GM12878 (cell line): ENCODE data around the gene SCRT2. TPM values are rescaled to one million over a fixed set of nuclear protein-coding genes. Genes with fewer than 3 reads are reported as not detected.

Experiments used
- ATAC-seq: fragments of 200-7000 bp; cut with Tn5 transposase; 3 replicates; pipeline ENCODE4 v1.9.1; 2020; ENCODE audit warnings: mild to moderate bottlenecking, moderate library complexity
- BruUV-seq: library from RNA; stranded (reverse); fragments of 400-500 nt; replicated peaks from 2 replicates; lab custom pipeline; 2021; lab: Mats Ljungman, UMichigan
- CTCF ChIA-PET: fragments of 300-600 bp; sonication (Branson Sonifier 250); formaldehyde crosslinking; extraction: SDS; loops from one replicate; lab custom pipeline; 2021; ENCODE audit warnings: inconsistent platforms; lab: Yijun Ruan, JAX
- POLR2A ChIA-PET: fragments of 350-600 bp; formaldehyde crosslinking; extraction: SDS; loops from one replicate; lab custom pipeline; 2021; ENCODE audit warnings: inconsistent platforms; lab: Charles Lee
- RAD21 ChIA-PET: fragments of 300-600 bp; sonication (Branson Sonifier 250); formaldehyde crosslinking; loops from one replicate; lab custom pipeline; 2023; ENCODE audit warnings: antibody characterized with exemption; ENCODE audit not compliant: unreplicated experiment; lab: Charles Lee
- SMC1A ChIA-PET: fragments of 300-600 bp; sonication (Branson Sonifier 250); formaldehyde crosslinking; loops from one replicate; lab custom pipeline; 2023; ENCODE audit not compliant: unreplicated experiment, uncharacterized antibody; lab: Charles Lee
- DNase-seq: peaks from one replicate; pipeline ENCODE4 v3.0.0-alpha.2; 2011; ENCODE audit warnings: low read depth, low spot score
- FAIRE-seq: peaks from 3 replicates; lab custom pipeline; 2011; peaks lifted over from hg19 to GRCh38; lab: Jason Lieb, UNC
- H2AFZ ChIP-seq: 2 replicates; pipeline ENCODE4 v1.6.0; 2011; ENCODE audit warnings: low read depth, low read length, control low read depth; ENCODE audit not compliant: control insufficient read depth
- H3K27ac ChIP-seq: 2 replicates; pipeline ENCODE4 v1.5.1; 2011; ENCODE audit warnings: control low read depth; ENCODE audit not compliant: control insufficient read depth, insufficient read depth
- H3K27me3 ChIP-seq, 2 experiments: replicated peaks in 1 of 2; 2 replicates each; pipeline versions ENCODE4 v1.6.0 to v1.6.1; 2011; ENCODE audit warnings: low read length in 1 of 2; ENCODE audit not compliant: control insufficient read depth in 2 of 2, insufficient read depth in 2 of 2
- H3K36me3 ChIP-seq, 2 experiments: 2 replicates each; pipeline ENCODE4 v1.5.1; 2011; ENCODE audit warnings: low read length in 1 of 2; ENCODE audit not compliant: control insufficient read depth in 2 of 2, insufficient read depth in 2 of 2
- H3K4me1 ChIP-seq: 2 replicates; pipeline ENCODE4 v1.6.1; 2011; ENCODE audit warnings: mild to moderate bottlenecking, low read length, moderate library complexity, mixed read lengths; ENCODE audit not compliant: control insufficient read depth, insufficient read depth
- H3K4me2 ChIP-seq: 2 replicates; pipeline ENCODE4 v1.6.0; 2011; ENCODE audit warnings: control low read depth; ENCODE audit not compliant: control insufficient read depth, insufficient read depth
- H3K4me3 ChIP-seq: fragments of 200-600 bp; sonication (generic); 2 replicates; pipeline ENCODE4 v1.5.1; 2016
- H3K79me2 ChIP-seq: 2 replicates; pipeline ENCODE4 v1.6.0; 2011; ENCODE audit warnings: low read length; ENCODE audit not compliant: control insufficient read depth, insufficient read depth
- H3K9ac ChIP-seq: 2 replicates; pipeline ENCODE4 v1.8.0; 2011; ENCODE audit warnings: low read length, control low read depth, mixed read lengths; ENCODE audit not compliant: control insufficient read depth, insufficient read depth
- H3K9me3 ChIP-seq: replicated peaks from 3 replicates; pipeline ENCODE4 v1.5.1; 2011; ENCODE audit warnings: mild to moderate bottlenecking, low read length; ENCODE audit not compliant: control insufficient read depth, insufficient read depth
- H4K20me1 ChIP-seq: 2 replicates; pipeline ENCODE4 v1.6.0; 2011; ENCODE audit not compliant: control insufficient read depth, insufficient read depth
- HDAC6 ChIP-seq: fragments of 200-600 bp; sonication (generic); IDR thresholded peaks from one replicate; pipeline ENCODE4 v1.8.0; 2017; ENCODE audit warnings: antibody characterized with exemption; ENCODE audit not compliant: unreplicated experiment
- IKZF1 ChIP-seq: fragments of 450-650 bp; conservative IDR thresholded peaks from 2 replicates; pipeline ENCODE4 v1.6.1; 2017; ENCODE audit warnings: antibody characterized with exemption, mild to moderate bottlenecking
- IRF4 ChIP-seq: IDR thresholded peaks from 2 replicates; pipeline ENCODE4 v1.6.1; 2011; ENCODE audit warnings: low read depth, low read length
- KDM1A ChIP-seq: fragments of 200-600 bp; sonication (generic); IDR thresholded peaks from 2 replicates; pipeline ENCODE4 v1.6.1; 2016; ENCODE audit warnings: borderline replicate concordance
- PML ChIP-seq: IDR thresholded peaks from 2 replicates; pipeline ENCODE4 v1.6.1; 2012; ENCODE audit warnings: low read length, inconsistent platforms
- SIN3A ChIP-seq: IDR thresholded peaks from 2 replicates; pipeline ENCODE4 v1.6.1; 2012; ENCODE audit warnings: low read depth, low read length, improper control_type of control experiment
- SMAD1 ChIP-seq: fragments of 450-650 bp; IDR thresholded peaks from 2 replicates; pipeline ENCODE4 v1.6.1; 2018; ENCODE audit warnings: mild to moderate bottlenecking, low read depth; ENCODE audit not compliant: partially characterized antibody
- SMARCA5 ChIP-seq: fragments of 450-650 bp; IDR thresholded peaks from 2 replicates; pipeline ENCODE4 v1.6.1; 2017; ENCODE audit warnings: mild to moderate bottlenecking
- SMC3 ChIP-seq: IDR thresholded peaks from 2 replicates; pipeline ENCODE4 v1.6.1; 2011; ENCODE audit warnings: low read length, improper control_type of control experiment, borderline replicate concordance
- SREBF1 ChIP-seq: IDR thresholded peaks from 2 replicates; pipeline ENCODE4 v1.6.1; 2012; ENCODE audit warnings: mild to moderate bottlenecking, low read length
- TAF1 ChIP-seq: IDR thresholded peaks from 2 replicates; pipeline ENCODE4 v1.6.1; 2011; ENCODE audit warnings: mild to moderate bottlenecking, low read depth, low read length, borderline replicate concordance
- YBX1 ChIP-seq: fragments of 450-650 bp; IDR thresholded peaks from 2 replicates; pipeline ENCODE4 v1.6.1; 2016; ENCODE audit warnings: antibody characterized with exemption
- ZSCAN29 ChIP-seq: fragments of 450-650 bp; IDR thresholded peaks from 2 replicates; pipeline ENCODE4 v1.6.1; 2017; ENCODE audit warnings: mild to moderate bottlenecking, moderate library complexity
- WGBS: methylation state at CpG from one replicate; pipeline ENCODE4 v1.1.6; 2016; ENCODE audit warnings: low lambda C conversion rate; ENCODE audit not compliant: insufficient replicate concordance, insufficient coverage; ENCODE audit errors: missing lambda C conversion rate; 5-methylcytosine and 5-hydroxymethylcytosine counted together
- in situ Hi-C: fragments of 300-500 bp; cut with MboI; formaldehyde crosslinking; loops from 9 replicates; pipeline ENCODE4 v1.14.3; 2018; ENCODE audit warnings: mixed read lengths
- intact Hi-C: fragments of 100-400 bp; cut with micrococcal nuclease; formaldehyde crosslinking; loops from one replicate; pipeline ENCODE4 v1.14.2; 2022; ENCODE audit not compliant: unreplicated experiment
- polyA plus RNA-seq, 11 experiments: library from polyadenylated mRNA; depleted of rRNA in 4 of 11; unstranded in 6 of 11; stranded (reverse) in 5 of 11; fragments of >200 nt; fragmentation: Nextera tagmentation in 4 of 11; fragmentation: Illumina TruSeq in 1 of 11; extraction: Ambion mirVana in 4 of 11; extraction: Trizol in 1 of 11; gene quantifications; 1 replicate in 1 of 11; 2 replicates in 10 of 11; pipeline versions ENCODE4 v1.2.1 to v1.2.3, GENCODE V29; 2011 to 2016; ENCODE audit warnings: inconsistent platforms in 2 of 11, missing spikeins in 2 of 11, low read depth in 1 of 11
- total RNA-seq, 4 experiments: library from RNA; depleted of rRNA in 3 of 4; stranded (reverse); fragments of >200 nt in 3 of 4; fragmentation: Illumina TruSeq in 1 of 4; extraction: Trizol in 1 of 4; gene quantifications; 2 replicates each; pipeline versions ENCODE4 v1.2.1 to v1.2.3, GENCODE V29; 2013 to 2021

The SCRT2 gene
- total and polyA plus RNA-seq, 10 of the 15 experiments (the other 5 are each of a cell fraction or from before 2014, with no cell fraction given): not detected

GRCh38 chr20:697826-698225, 22.2 kb upstream of the SCRT2 start:
- intact Hi-C loops (no loop called here), in situ Hi-C loops (no loop called here)
- ChIA-PET SMC1A (no interaction called here), POLR2A (no interaction called here), RAD21 (no interaction called here), CTCF (no interaction called here)
- no peak for ATAC-seq
- H3K4me2 ChIP-seq: no peak overlapping the region
- no peak overlapping the region for H3K4me3 ChIP-seq
- no TSS peak for BruUV-seq
- TF ChIP-seq PML (no peak), HDAC6 (no peak), TAF1 (no peak), IKZF1 (no peak), IRF4 (no peak), SREBF1 (no peak), KDM1A (no peak), SMAD1 (no peak), ZSCAN29 (no peak), YBX1 (no peak), SMARCA5 (no peak), SIN3A (no peak), SMC3 (no peak)
- H3K9me3 ChIP-seq: no peaks in the 10 kb centered on the region
- 62% methylated on average over 7 of the region's 9 CpGs for WGBS
- no peak for FAIRE-seq
- H3K4me1 ChIP-seq: no peaks in the 10 kb centered on the region
- no peak overlapping the region for H3K9ac ChIP-seq
- no peaks in the 10 kb centered on the region for H3K36me3 ChIP-seq
- no peak overlapping the region for H3K27ac ChIP-seq
- no peaks in the 10 kb centered on the region for H3K79me2 ChIP-seq
- H4K20me1 ChIP-seq: no peaks in the 10 kb centered on the region
- H3K27me3 ChIP-seq: peaks cover 0 to 1% of the 10 kb centered on the region in 2 experiments; a peak in 3 of 4 replicates
- no peak for DNase-seq
- no peak overlapping the region for H2AFZ ChIP-seq
